LHCN-M2 (cell line): ENCODE results near the gene PDE1C. TPM values are rescaled to one million over a fixed set of nuclear protein-coding genes. Genes with fewer than 3 reads are reported as not detected.
"Not testable (repeated sequence)": the region's sequence is repeated elsewhere in the genome, so short reads cannot be mapped to it uniquely, and the experiment has no call there.

Experiments
- DNase-seq: peaks from one replicate; pipeline ENCODE4 v3.0.0-alpha.2; 2012; ENCODE audit warnings: low read depth
- total RNA-seq: library from RNA; depleted of rRNA; stranded (reverse); fragments of >200 nt; gene quantifications from 2 replicates; pipeline ENCODE4 v1.2.3, GENCODE V29; 2014

The PDE1C gene
- total RNA-seq, 1 experiment from 2014 or later = not detected

DNA sequence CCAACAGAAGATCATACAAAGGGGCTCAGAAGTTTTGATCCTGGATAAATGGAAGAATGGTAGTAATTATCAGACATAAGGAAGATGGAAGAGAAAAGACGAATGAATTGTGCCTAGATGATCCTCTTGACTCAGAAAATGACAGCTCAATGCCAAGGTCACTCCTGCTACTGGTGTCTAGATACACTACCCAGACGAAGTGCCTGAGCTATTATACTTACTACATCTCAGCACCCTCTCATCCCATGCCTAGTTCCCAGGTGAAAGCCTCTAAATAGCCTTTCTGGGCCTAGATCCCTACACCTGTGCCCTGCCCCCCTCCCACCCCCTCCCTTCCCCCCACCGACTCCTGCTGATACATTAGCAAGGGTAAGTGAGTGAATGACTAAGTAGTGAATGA is 25.5 kb downstream of the PDE1C start:
- no peak for DNase-seq

DNA sequence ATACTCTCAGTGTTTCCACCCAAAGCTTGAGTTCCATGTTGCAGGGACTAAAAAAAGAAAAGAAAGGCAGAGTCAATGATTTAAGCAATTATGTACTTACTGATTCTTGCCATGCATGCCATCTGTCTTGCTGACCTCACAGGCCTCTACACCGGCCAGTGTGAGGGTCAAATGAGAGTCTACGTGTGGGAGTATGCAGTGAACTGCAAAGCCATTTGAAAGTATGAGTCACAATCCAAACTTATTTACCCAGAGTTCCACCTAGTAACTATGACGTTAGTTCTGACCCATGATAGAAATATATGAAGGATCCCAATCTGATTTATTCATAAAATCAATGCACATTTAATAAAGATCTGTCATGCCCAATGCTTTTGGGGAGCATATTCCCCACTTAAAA is 26.5 kb downstream of the PDE1C start:
- DNase-seq = peak; percentile 35

DNA sequence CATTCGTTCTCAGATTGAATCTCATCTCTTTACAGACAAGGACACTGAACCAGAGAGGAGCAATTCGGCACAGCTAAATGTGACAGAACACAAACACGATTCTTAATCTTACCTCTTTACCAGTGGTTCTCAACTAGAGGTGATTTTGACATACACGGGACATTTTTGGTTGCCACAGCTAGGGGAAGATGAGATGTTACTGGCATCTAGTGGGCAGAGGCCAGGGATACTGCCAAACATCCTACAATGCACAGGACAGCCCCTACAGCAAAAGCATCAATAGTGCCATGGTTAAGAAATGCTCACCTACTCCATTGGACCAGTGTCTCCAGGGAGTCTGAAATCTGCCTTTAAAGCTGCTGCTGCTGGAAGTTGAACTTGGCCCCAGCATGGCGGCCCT is 27.3 kb downstream of the PDE1C start:
- DNase-seq = no peak

DNA sequence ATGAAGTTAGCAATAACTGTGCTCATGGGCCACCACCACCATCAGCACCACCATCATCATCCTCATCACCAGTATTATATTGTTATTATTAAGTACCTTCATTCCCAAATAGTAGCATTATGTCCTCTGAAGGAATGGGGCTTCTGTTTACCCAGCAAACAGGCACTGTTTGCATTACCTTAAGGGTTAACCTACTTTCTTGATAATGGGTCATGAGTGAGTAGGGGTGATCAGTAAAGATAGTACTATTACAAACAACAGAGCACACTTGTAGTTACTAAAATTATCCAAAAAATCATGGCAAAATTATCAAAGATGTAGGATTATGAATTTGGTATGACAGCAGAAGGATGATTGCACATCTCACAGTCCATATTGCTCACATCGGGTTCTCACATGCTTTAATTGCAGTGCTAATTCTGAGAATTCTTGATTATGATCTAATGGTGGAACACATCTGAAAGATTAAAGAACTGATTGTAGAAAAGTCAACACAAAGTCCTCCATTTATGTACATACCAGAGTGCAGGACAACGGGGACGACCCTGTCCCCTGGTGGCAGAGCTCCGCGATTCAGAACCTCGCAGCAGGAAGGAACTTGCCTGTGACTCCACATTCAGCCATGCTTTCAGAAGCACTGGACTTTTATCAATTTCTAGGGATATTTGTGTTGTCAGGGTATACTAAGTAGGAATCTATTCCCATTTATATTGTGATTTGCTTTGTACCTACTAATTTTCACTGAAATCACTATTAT is 31.0 kb downstream of the PDE1C start:
- no peak for DNase-seq

DNA sequence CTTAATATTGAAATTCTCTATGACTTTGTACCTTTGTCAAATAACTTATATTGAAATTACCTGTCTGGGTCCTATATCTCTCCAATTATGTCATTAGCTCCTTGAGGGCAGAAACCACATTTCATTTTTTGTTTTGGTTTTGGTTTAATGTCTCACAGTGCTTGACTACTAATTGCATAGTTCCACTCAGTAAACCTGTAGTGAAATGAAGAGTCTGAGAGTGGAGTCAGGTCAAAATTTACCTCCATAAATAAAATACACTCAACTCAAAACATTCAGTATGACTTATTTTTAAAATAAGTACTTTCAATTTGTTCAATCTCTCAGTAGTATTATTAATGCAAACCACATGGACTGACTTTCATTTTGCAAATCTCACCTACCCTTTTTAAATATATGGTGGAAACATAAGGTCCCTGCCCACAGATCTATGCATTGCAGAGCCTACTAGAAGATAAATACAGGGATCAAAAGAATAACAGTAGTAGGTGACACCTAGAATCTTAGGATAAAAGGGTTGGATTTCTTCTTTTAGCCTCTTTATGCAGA is 32.5 kb downstream of the PDE1C start:
- DNase-seq = no peak

DNA sequence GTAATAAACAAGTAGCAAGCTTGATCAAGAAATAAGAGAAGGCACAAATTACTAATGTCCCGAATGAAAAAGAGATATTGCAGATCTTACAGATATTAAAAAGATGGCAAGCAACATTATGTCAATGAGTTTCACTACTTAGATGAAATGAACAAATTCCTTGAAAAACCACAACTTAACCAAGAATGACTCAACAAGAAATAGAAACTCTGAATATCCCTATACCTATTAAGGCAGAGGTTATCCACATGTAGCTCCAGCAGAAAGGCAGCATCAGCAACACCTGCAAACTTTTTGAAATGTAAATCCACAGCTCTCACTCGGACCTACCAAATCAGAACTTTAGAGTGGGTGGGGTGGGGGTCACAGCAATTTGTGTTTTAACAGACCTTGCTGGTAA is 33.6 kb downstream of the PDE1C start:
- DNase-seq = peak; percentile 4

DNA sequence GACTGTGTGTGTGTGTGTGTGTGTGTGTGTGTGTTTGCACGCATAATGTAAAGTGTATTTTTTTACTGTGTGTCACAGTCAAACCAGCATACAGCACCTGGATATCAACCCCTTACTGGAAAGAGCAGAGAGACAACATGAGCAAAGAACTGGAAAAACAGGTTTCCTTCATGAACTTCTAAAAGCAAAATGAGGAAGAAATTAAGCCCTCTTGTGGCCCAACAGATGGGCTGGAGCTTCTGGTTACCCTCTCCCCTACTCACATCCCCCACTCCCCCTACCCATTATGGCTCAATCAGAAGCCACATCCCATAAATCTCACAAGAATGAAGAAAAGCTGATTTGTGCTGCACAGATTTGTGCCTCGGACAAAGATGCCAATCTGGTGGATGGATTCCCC is 36.2 kb downstream of the PDE1C start:
- DNase-seq = no peak

DNA sequence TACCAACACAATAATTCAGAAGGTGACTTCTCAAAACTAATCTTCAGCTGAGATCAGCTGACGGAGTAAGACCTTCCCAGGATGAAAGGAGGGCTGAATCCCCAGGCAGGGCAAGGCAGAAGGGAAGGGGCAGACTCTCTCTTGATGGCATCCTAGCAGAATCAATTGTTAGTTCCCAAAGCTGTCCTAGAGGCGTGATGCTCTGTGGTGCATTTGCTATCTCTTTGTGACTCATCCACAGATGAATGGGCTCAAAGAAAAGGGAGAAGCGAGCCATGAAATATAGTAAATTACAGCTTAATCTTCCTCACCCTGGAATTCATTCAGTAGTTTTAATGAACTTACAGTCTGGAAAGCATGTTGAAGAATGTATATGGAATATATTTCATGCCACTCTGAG is 37.2 kb downstream of the PDE1C start:
- DNase-seq = no peak

DNA sequence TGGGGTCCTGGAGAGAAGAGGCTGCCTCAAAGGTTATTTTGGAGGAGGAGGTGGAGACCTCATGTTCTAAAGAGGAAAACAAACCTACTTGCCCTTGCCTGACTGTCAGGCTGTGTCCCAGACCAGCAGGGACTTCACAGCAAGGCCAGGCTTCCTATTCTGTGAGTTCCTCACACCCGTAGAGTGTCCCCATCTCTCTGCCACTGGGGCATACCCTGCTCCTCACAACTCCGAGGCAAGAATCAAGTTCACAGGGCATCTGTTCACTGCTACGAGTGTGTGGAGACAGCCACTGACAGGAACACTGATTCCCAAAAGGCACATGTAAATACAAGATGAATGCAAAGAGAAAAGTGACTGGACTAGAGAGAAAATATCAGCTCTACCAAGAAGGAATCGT is 38.0 kb downstream of the PDE1C start:
- no peak for DNase-seq

DNA sequence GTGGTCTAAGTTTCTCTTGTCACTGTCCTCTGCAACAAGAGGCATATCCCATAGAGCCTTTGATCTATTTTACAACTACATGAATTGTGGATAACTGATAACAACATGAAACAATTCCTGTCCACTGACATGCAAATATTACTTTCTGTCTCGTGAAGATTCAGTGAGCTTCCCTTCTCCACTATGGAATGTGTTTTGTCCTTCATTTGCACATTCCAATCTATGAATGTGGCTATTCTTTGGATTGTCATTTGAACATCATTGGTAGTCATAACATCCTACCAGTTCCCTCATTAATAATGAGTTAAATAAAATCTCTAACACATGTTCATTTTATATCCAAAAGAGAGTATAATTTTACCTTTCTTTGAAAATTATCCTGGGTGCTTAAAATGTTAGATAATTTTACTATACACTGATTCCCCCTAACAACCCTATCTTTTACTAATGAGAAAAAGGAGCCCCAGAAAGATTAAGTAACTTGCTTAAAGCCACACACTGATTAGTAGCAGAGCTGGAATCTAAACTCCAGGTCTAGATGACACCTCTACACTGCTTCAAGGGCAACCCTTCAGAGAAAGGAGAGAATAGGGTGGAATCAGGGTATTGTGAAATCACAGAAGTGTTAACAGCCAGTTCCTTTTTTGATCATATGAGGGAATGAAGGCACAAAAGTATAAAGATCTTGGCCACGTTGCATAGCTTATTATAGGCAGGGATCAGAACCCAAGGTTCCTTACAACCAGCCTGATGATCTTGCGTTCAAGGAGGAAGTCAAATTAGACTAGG is 39.1 kb downstream of the PDE1C start:
- no peak for DNase-seq

DNA sequence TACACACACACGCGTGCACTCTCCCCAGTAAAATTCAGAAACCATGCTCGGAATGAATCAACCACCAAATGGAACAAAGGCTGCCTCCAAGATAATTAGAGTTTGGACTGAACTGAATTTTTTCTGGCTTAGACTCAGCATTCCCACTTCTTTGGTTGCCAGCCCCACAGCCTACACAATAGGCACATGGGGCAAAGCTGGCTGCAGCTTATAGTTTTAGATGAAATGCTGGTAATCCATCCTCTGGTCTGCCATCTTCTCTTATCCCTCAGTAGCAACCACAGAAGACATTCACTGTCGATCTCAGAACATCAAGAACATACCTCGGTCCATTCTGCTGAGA is 44.2 kb downstream of the PDE1C start:
- DNase-seq = no peak

DNA sequence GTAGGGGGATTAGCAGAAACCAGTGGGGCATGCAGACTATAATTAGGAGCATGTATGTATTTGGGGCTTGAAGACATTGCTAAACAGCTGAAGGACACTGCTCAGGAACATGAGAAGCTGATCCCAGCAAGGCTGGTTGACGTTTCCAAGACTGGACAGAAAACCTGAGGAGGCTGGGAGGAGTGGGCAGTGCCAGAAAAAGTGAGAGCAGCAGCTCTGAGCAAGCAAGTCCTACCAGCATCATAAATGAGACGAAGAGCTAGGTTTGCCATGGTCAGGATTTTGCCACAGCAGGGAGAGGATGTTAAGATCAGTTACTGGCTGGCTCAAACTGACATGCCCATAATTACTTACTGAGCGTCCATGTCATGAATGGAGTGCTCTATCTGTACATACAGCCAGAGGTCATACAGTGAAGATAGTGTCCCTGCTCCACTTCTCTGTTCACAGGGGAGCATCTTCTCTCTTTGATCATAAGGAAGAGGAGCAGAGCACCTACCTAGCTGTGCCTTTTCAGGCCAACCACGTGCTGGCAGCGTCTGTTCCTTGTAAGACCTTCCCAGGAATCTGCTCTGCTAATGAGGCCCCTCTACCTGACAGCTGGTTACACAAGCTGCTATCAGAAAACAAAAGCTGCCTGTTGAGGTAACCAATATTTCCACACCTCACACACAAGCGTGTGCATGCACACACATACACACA is 44.7 kb downstream of the PDE1C start:
- no peak for DNase-seq

DNA sequence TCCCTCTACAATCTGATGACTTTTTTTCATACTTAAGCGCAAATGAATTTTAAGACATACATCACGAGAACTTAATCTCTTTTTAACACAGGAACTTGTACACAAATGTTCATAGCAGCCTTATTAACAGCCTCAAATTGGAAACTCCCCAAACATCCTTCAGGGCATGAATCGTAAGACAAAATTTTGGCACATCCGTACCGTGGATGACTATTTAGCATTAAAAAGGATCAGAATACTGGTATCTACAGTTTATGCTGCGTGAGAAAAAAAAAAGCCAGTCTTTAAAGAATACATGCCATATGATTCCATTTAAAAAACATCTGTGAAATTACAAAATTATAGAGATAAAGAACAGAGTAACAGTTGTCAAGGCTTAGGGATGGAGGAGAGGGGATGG is 46.8 kb downstream of the PDE1C start:
- no peak for DNase-seq

DNA sequence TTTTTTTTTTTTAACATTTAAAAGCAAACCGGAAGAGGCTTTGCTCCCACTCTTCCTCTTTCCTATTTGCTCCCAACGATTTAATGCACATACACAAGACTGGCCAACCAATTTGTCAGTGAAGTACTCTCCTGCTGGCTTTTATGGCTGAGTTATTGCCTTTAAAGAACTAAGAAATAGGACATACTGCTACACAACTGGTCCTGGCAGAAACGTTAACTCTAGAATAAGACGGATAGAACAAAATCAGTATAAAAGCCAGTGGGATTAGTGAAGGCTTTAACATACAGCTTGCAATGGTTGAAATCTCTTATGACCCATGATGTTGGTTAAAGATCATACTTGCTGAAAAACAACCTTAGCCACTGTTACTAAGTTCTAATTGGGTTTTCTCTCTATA is 47.2 kb downstream of the PDE1C start:
- DNase-seq = no peak

DNA sequence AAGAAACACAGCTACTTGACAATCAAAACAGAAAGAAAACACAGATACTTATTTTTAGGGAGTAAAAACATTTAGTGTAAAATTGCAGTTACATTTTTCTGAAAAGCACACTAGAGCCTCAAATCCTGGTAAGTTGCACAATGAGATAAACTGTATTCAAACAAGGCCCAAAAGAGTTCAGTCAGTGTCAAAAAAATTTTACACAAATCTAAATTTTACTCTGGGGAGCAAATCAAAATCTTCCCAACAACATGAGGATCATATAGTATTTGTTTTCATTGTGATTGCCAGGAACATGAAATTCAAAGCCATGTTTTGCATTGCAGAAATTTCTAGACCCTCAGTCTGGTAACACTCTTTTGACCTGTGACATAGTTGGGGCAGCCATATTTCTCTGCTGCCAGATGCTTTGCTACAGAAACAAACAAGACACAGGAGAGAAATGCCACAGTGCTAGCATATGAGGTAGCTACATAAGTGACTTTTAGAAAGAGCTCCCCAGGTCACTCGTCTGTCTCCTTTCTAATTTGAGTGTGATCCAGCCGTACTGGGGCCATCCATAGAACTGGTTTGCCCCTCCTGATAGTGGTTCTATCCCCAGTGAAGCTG is 49.6 kb downstream of the PDE1C start:
- no peak for DNase-seq

DNA sequence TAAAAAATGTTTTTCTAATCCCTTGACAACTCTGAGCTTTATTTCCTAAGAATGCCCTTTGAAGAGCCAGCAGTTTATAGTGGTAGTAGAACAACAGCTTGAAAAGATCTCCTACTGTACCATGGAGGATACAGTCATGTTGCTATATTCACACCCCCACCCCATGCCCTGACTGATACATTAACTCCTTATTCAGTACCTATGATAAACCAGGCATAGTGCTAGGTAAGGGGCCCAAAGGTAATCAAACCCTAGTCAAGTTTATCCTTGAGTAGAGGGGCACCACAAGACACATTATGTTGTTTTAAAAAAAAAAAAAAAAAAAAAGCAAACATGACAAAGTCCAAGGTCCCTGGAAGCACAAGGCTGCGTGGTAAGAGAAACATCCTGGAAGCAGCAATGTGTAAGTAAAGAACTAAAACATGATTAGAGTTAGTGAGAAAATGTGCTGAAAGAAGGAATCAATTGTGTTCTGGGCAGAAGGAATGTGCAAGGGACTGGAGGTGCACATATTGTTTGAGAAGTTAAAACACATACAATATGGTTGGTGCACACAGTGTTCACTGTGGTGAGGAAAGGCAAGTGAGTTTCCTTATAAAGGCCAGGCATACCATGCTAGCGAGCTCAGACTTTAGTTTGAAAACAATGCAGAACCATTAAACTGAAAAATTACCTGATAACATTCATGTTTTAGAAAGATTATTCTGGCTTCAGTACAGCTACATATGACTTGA is 51.2 kb downstream of the PDE1C start:
- DNase-seq = no peak

DNA sequence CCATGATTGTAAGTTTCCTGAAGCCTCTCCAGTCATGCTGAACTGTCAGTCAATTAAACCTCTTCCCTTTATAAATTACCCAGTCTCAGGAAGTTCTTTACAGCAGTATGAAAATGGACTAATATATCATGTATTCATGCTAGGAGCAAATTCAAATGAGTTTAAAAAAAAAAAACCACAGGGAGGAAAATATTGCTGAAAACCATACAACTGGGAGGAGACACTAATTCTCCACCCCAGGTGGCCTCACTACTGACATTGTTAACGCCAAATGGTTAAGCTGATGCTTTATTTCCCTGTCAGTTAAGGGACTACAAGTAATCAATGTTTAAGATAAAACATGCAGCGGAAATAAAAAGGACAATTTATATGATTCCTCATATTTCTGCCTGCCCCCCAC is 55.1 kb downstream of the PDE1C start:
- DNase-seq = no peak

DNA sequence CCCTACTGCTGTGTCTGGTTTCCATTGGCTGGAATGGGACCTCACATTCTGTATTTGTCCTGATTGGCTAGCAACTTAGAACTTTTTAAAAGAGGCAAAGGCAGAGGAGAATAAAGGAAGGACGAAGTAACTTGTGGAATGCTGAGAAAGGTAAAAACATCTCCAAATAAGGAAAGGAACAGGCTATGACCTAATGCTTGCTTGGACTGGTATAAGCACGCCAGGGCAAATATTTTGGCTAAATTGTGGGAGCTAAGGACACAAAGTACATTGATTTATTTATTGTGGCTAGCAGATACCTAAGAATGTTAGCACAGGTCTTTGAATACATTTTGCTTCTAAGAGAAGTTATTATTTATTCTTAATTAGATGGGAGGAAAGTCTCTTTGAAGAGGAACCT is 56.7 kb downstream of the PDE1C start:
- not testable (repeated sequence) for DNase-seq

DNA sequence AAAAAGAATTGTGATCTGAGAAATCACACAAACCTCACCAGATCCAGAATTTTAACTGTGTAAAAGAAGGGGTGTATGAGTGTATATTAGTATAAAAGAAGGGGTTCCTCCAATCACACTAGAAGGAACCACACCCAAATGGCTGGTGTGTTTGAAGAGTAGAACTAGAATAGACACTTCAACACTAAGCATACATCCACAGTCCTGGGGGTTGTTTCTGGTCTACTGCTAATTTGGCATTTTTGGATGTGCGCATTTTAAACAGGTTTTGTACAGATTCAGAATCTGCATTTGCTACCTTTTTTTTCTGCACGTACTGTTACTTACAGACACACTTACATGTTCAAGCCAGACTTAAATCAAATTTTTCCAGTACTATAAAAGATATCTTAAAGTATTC is 64.6 kb downstream of the PDE1C start:
- no peak for DNase-seq

DNA sequence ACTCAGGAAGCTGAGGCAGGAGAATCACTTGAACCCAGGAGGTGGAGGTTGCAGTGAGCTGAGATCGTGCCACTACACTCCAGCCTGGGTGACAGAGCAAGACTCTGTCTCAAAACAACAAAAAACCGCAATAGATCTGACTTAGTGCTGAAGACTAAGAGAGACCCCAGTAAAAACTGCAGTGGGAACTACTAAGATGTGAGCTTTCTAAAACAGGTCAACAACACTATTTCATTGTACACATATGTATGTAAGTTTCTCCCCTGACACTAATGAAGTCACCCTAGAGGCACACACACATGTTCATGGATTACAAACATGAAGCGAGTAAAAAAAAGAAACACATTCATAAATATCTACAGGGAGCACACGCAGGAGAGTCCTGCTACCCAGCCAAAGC is 68.3 kb downstream of the PDE1C start:
- no peak for DNase-seq

DNA sequence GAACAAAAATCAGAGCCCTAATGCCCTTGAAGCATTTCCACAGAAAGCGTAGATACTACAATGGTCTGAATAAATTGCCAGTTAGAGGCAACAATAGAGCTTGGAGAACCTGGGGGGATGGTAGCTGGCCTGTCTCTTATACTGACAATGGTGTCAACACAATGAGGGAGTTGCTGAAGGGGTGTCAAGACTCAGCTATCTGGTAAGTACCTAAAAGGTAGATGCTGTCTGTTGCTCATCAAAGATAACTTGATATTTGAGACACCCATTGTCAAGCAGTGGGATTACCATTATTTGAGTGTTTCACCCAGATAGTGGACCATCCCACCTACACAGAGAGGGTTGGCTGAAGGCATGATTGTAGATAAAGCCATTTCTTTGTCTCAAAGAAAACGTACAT is 72.8 kb downstream of the PDE1C start:
- DNase-seq = no peak
